ENCODE results near the gene GNB1L.
A peak's percentile ranks its signal among the peaks of the same experiment; 100 is the strongest.

GNB1L gene

GRCh38 chr22:19765477-19766239, 89.0 kb downstream of the GNB1L start:
- Mint-ChIP-seq H3K4me1 (peaks cover 8% of the 10 kb centered on the region), H3K9me3 (no peaks in the 10 kb centered on the region), H3K36me3 (ENCODE audit: insufficient read depth) (peaks cover 3% of the 10 kb centered on the region), H3K27me3 (peaks cover 83% of the 10 kb centered on the region), H3K4me3 (peak overlapping the region; percentile 60), H3K27ac (ENCODE audit: low read depth) (no peak overlapping the region)
- ATAC-seq (replicated peaks; ENCODE audit: extremely low read depth, poor library complexity, severe bottlenecking), result no peak
- no peak for DNase-seq (ENCODE audit: low spot score in 2 of 2)

GRCh38 chr22:19764636-19765476, 89.8 kb downstream of the GNB1L start:
- peaks cover 15% of the 10 kb centered on the region for H3K4me1 Mint-ChIP-seq
- H3K27ac Mint-ChIP-seq (ENCODE audit: low read depth), result no peak overlapping the region
- no peak for ATAC-seq (replicated peaks; ENCODE audit: extremely low read depth, poor library complexity, severe bottlenecking)
- H3K9me3 Mint-ChIP-seq, result no peaks in the 10 kb centered on the region
- DNase-seq (ENCODE audit: low spot score in 2 of 2), result no peak
- peaks cover 83% of the 10 kb centered on the region for H3K27me3 Mint-ChIP-seq
- H3K36me3 Mint-ChIP-seq (ENCODE audit: insufficient read depth), result peaks cover 6% of the 10 kb centered on the region
- peak overlapping the region; percentile 60 for H3K4me3 Mint-ChIP-seq

- Mint-ChIP-seq H3K9me3 (no peaks in the 10 kb centered on the region), H3K36me3 (ENCODE audit: insufficient read depth) (peaks cover 6% of the 10 kb centered on the region), H3K4me1 (peaks cover 21% of the 10 kb centered on the region), H3K4me3 (no peak overlapping the region), H3K27ac (ENCODE audit: low read depth) (no peak overlapping the region), H3K27me3 (peaks cover 83% of the 10 kb centered on the region)
- ATAC-seq (replicated peaks; ENCODE audit: extremely low read depth, poor library complexity, severe bottlenecking) (no peak), DNase-seq (ENCODE audit: low spot score in 2 of 2) (no peak)
These were observed 90.4 kb downstream of the GNB1L start for GRCh38 chr22:19764299-19764593.

GRCh38 chr22:19763458-19764298, 91.0 kb downstream of the GNB1L start:
- H3K27ac Mint-ChIP-seq (ENCODE audit: low read depth), result no peak overlapping the region

GRCh38 chr22:19762568-19763457, 91.9 kb downstream of the GNB1L start:
- Mint-ChIP-seq H3K4me1 (peaks cover 21% of the 10 kb centered on the region), H3K27ac (ENCODE audit: low read depth) (no peak overlapping the region), H3K27me3 (peaks cover 84% of the 10 kb centered on the region), H3K9me3 (no peaks in the 10 kb centered on the region), H3K4me3 (no peak overlapping the region), H3K36me3 (ENCODE audit: insufficient read depth) (peaks cover 4% of the 10 kb centered on the region)
- ATAC-seq (replicated peaks; ENCODE audit: extremely low read depth, poor library complexity, severe bottlenecking), result no peak
- no peak for DNase-seq (ENCODE audit: low spot score in 2 of 2)

More at GRCh38 chr22:19763458-19764298, 91.0 kb downstream of the GNB1L start:
- no peak overlapping the region for H3K4me3 Mint-ChIP-seq
- H3K36me3 Mint-ChIP-seq (ENCODE audit: insufficient read depth), result peaks cover 6% of the 10 kb centered on the region
- peaks cover 83% of the 10 kb centered on the region for H3K27me3 Mint-ChIP-seq
- ATAC-seq (replicated peaks; ENCODE audit: extremely low read depth, poor library complexity, severe bottlenecking) (no peak), DNase-seq (ENCODE audit: low spot score in 2 of 2) (no peak)
- H3K4me1 Mint-ChIP-seq, result peaks cover 21% of the 10 kb centered on the region
- no peaks in the 10 kb centered on the region for H3K9me3 Mint-ChIP-seq

- DNase-seq (ENCODE audit: low spot score in 2 of 2), result no peak
- no peak for ATAC-seq (replicated peaks; ENCODE audit: extremely low read depth, poor library complexity, severe bottlenecking)
- H3K4me3 Mint-ChIP-seq, result peak overlapping the region; percentile 57
- H3K36me3 Mint-ChIP-seq (ENCODE audit: insufficient read depth), result peaks cover 4% of the 10 kb centered on the region
- H3K27ac Mint-ChIP-seq (ENCODE audit: low read depth), result no peak overlapping the region
- H3K27me3 Mint-ChIP-seq, result peaks cover 84% of the 10 kb centered on the region
- H3K9me3 Mint-ChIP-seq, result no peaks in the 10 kb centered on the region
- peaks cover 19% of the 10 kb centered on the region for H3K4me1 Mint-ChIP-seq
These were observed 92.7 kb downstream of the GNB1L start for GRCh38 chr22:19761725-19762567.

- DNase-seq (ENCODE audit: low spot score in 2 of 2) (no peak), ATAC-seq (replicated peaks; ENCODE audit: extremely low read depth, poor library complexity, severe bottlenecking) (no peak)
- Mint-ChIP-seq H3K4me3 (peak overlapping the region; percentile 57), H3K9me3 (no peaks in the 10 kb centered on the region), H3K36me3 (ENCODE audit: insufficient read depth) (peaks cover 6% of the 10 kb centered on the region), H3K4me1 (peaks cover 24% of the 10 kb centered on the region), H3K27ac (ENCODE audit: low read depth) (no peak overlapping the region), H3K27me3 (peaks cover 86% of the 10 kb centered on the region)
These were observed 93.5 kb downstream of the GNB1L start for GRCh38 chr22:19760951-19761724.

GRCh38 chr22:19760058-19760950, 94.4 kb downstream of the GNB1L start, which contains the start of gene TBX1:
TBX1 (plus strand) TSS chr22:19760778; CDS start chr22:19760844, 66 bp downstream.
- H3K36me3 Mint-ChIP-seq (ENCODE audit: insufficient read depth), result peaks cover 6% of the 10 kb centered on the region
- H3K27me3 Mint-ChIP-seq, result peaks cover 91% of the 10 kb centered on the region
- peak within 1 kb of the TSS; percentile 49 for H3K27ac Mint-ChIP-seq (ENCODE audit: low read depth)
- H3K9me3 Mint-ChIP-seq, result no peaks in the 10 kb centered on the region
- peaks cover 30% of the 10 kb centered on the region for H3K4me1 Mint-ChIP-seq
- H3K4me3 Mint-ChIP-seq, result peak within 1 kb of the TSS; percentile 79
- ATAC-seq (replicated peaks; ENCODE audit: extremely low read depth, poor library complexity, severe bottlenecking) (no peak), DNase-seq (ENCODE audit: low spot score in 2 of 2) (no peak)

- peaks cover 89% of the 10 kb centered on the region for H3K27me3 Mint-ChIP-seq
- H3K27ac Mint-ChIP-seq (ENCODE audit: low read depth), result peak overlapping the region; percentile 49
- peaks cover 30% of the 10 kb centered on the region for H3K4me1 Mint-ChIP-seq
- peak overlapping the region; percentile 79 for H3K4me3 Mint-ChIP-seq
- peaks cover 6% of the 10 kb centered on the region for H3K36me3 Mint-ChIP-seq (ENCODE audit: insufficient read depth)
- no peak for ATAC-seq (replicated peaks; ENCODE audit: extremely low read depth, poor library complexity, severe bottlenecking)
- H3K9me3 Mint-ChIP-seq, result no peaks in the 10 kb centered on the region
- no peak for DNase-seq (ENCODE audit: low spot score in 2 of 2)
These were observed 95.1 kb downstream of the GNB1L start for GRCh38 chr22:19759427-19760057.

All from central memory CD8-positive, alpha-beta T cell (primary cell).